Progenitor cell of endocrine pancreas (in vitro differentiated cells): Measurements from ENCODE around the gene LRRK2. TPM values are rescaled to one million over a fixed set of nuclear protein-coding genes. Genes with fewer than 3 reads are reported as not detected.
A peak's percentile ranks its signal among the peaks of the same experiment; 100 is the strongest.

Experiments
- DNase-seq: peaks from one replicate; pipeline ENCODE4 v3.0.0; 2021; ENCODE audit warnings: low spot score; ENCODE audit not compliant: unreplicated experiment
- H3K27ac Mint-ChIP-seq: 2 replicates; pipeline ENCODE4 v1.8.0; 2021; ENCODE audit warnings: mild to moderate bottlenecking, moderate library complexity, mixed read lengths
- H3K27me3 Mint-ChIP-seq: 2 replicates; pipeline ENCODE4 v1.8.0; 2021; ENCODE audit warnings: mixed read lengths
- H3K36me3 Mint-ChIP-seq: 2 replicates; pipeline ENCODE4 v1.8.0; 2022; ENCODE audit warnings: mixed read lengths; ENCODE audit not compliant: insufficient read depth
- H3K4me1 Mint-ChIP-seq: 2 replicates; pipeline ENCODE4 v1.8.0; 2021; ENCODE audit warnings: low read depth, mixed read lengths
- H3K4me3 Mint-ChIP-seq: 2 replicates; pipeline ENCODE4 v1.8.0; 2021; ENCODE audit warnings: low read depth, mild to moderate bottlenecking, moderate library complexity, mixed read lengths
- H3K9me3 Mint-ChIP-seq: 2 replicates; pipeline ENCODE4 v1.8.0; 2021; ENCODE audit warnings: low read depth, mixed read lengths
- CTCF ChIP-seq: fragments of 200-600 bp; sonication (generic); IDR thresholded peaks from one replicate; pipeline ENCODE4 v1.5.0; 2021; ENCODE audit warnings: antibody characterized with exemption, mild to moderate bottlenecking; ENCODE audit not compliant: unreplicated experiment
- total RNA-seq: library from RNA; stranded (reverse); gene quantifications from 2 replicates; pipeline ENCODE4 v1.2.1, GENCODE V29; 2021

The LRRK2 gene
- total RNA-seq, 1 donor from 2014 or later, result 0.72 TPM

GRCh38 chr12:40343124-40343523 is 118.3 kb downstream of the LRRK2 start:
- H3K9me3 Mint-ChIP-seq, result no peaks in the 10 kb centered on the region
- no peak for TF ChIP-seq CTCF
- H3K27ac Mint-ChIP-seq, result no peak overlapping the region
- DNase-seq, result no peak
- H3K27me3 Mint-ChIP-seq, result peaks cover 3% of the 10 kb centered on the region
- H3K36me3 Mint-ChIP-seq, result no peaks in the 10 kb centered on the region
- no peak overlapping the region for H3K4me3 Mint-ChIP-seq
- peaks cover 2% of the 10 kb centered on the region for H3K4me1 Mint-ChIP-seq

DNA sequence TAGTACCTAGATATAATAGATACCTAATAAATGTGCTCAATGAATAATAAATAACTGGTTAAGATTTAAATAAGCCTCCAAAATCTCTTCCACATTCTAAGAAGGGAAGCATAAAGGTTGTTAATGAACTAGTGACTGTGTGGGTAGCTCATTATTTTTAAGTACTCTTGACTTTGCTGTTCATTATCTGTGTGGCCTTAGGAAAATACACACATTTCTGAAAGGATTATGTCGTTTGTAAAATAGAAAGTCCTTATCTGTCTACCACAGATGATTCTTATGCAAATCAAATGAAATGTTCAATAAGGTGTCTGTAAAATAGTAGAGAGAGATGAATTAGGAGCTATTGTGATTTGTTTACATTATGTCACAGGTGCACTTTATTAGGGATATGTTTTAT is 119.5 kb downstream of the LRRK2 start:
- Mint-ChIP-seq H3K4me1 (peaks cover 2% of the 10 kb centered on the region), H3K27me3 (peaks cover 3% of the 10 kb centered on the region), H3K27ac (no peak overlapping the region), H3K4me3 (no peak overlapping the region), H3K9me3 (no peaks in the 10 kb centered on the region), H3K36me3 (no peaks in the 10 kb centered on the region)
- no peak for TF ChIP-seq CTCF
- no peak for DNase-seq

- Mint-ChIP-seq H3K9me3 (peaks cover 8% of the 10 kb centered on the region), H3K27ac (peak overlapping the region; percentile 18), H3K36me3 (peaks cover 1% of the 10 kb centered on the region), H3K4me1 (peaks cover 5% of the 10 kb centered on the region), H3K4me3 (no peak overlapping the region), H3K27me3 (no peaks in the 10 kb centered on the region)
- no peak for TF ChIP-seq CTCF
- DNase-seq, result no peak
Observed at GRCh38 chr12:40351976-40352375, 127.2 kb downstream of the LRRK2 start.

- peaks cover 3% of the 10 kb centered on the region for H3K9me3 Mint-ChIP-seq
- H3K4me3 Mint-ChIP-seq, result no peak overlapping the region
Observed at GRCh38 chr12:40375076-40375475, 150.3 kb downstream of the LRRK2 start.

GRCh38 chr12:40376533-40377267 is 151.9 kb downstream of the LRRK2 start:
- Mint-ChIP-seq H3K4me1 (peaks cover 4% of the 10 kb centered on the region), H3K4me3 (no peak overlapping the region), H3K27ac (no peak overlapping the region), H3K9me3 (peaks cover 3% of the 10 kb centered on the region), H3K36me3 (no peaks in the 10 kb centered on the region), H3K27me3 (no peaks in the 10 kb centered on the region)
- no peak for TF ChIP-seq CTCF
- DNase-seq, result no peak

More at GRCh38 chr12:40375076-40375475, 150.3 kb downstream of the LRRK2 start:
- Mint-ChIP-seq H3K27me3 (no peaks in the 10 kb centered on the region), H3K36me3 (no peaks in the 10 kb centered on the region), H3K27ac (no peak overlapping the region), H3K4me1 (peaks cover 4% of the 10 kb centered on the region)
- DNase-seq, result no peak
- peak; percentile 26 for TF ChIP-seq CTCF
